Mesendoderm (in vitro differentiated cells): ENCODE data around the gene AQP11.

Source experiments
- DNase-seq: peaks from one replicate; pipeline ENCODE4 v3.0.0; 2013
- H2AK5ac ChIP-seq: 2 replicates; pipeline ENCODE4 v1.6.1; 2013; ENCODE audit warnings: low read length, inconsistent platforms
- H2BK120ac ChIP-seq: 2 replicates; pipeline ENCODE4 v1.6.1; 2013; ENCODE audit warnings: low read depth, mild to moderate bottlenecking, low read length, moderate library complexity, mixed read lengths
- H2BK15ac ChIP-seq: replicated peaks from 2 replicates; pipeline ENCODE4 v1.6.1; 2013; ENCODE audit warnings: low read depth, mild to moderate bottlenecking, moderate library complexity
- H2BK5ac ChIP-seq: 2 replicates; pipeline ENCODE4 v1.6.1; 2013; ENCODE audit warnings: low read length, inconsistent platforms
- H3K18ac ChIP-seq: 2 replicates; pipeline ENCODE4 v1.6.1; 2013; ENCODE audit warnings: mild to moderate bottlenecking, low read length, mixed read lengths
- H3K23ac ChIP-seq: one replicate; pipeline ENCODE4 v1.6.1; 2013; ENCODE audit warnings: low read length
- H3K27ac ChIP-seq: 2 replicates; pipeline ENCODE4 v1.5.1; 2013; ENCODE audit warnings: low read depth, mild to moderate bottlenecking, inconsistent platforms, low read length, moderate library complexity
- H3K27me3 ChIP-seq: 2 replicates; pipeline ENCODE4 v1.6.1; 2013; ENCODE audit warnings: low read length, control low read depth, mild to moderate bottlenecking, inconsistent platforms; ENCODE audit not compliant: insufficient read depth, poor library complexity
- H3K36me3 ChIP-seq: 2 replicates; pipeline ENCODE4 v1.6.1; 2013; ENCODE audit warnings: low read length, inconsistent platforms; ENCODE audit not compliant: control insufficient read depth, insufficient read depth
- H3K4ac ChIP-seq: one replicate; pipeline ENCODE4 v1.6.1; 2013; ENCODE audit warnings: low read depth, mild to moderate bottlenecking, low read length, moderate library complexity
- H3K4me1 ChIP-seq: 2 replicates; pipeline ENCODE4 v1.6.1; 2013; ENCODE audit warnings: low read depth, low read length, inconsistent platforms; ENCODE audit not compliant: control insufficient read depth
- H3K4me2 ChIP-seq: 2 replicates; pipeline ENCODE4 v1.6.1; 2013; ENCODE audit warnings: low read length
- H3K4me3 ChIP-seq: 2 replicates; pipeline ENCODE4 v1.5.1; 2013; ENCODE audit warnings: mild to moderate bottlenecking, low read length
- H3K56ac ChIP-seq: one replicate; pipeline ENCODE4 v1.6.1; 2013; ENCODE audit warnings: low read length
- H3K79me1 ChIP-seq: 2 replicates; pipeline ENCODE4 v1.6.1; 2013; ENCODE audit warnings: low read length, inconsistent platforms
- H3K79me2 ChIP-seq: 2 replicates; pipeline ENCODE4 v1.6.1; 2013; ENCODE audit warnings: mild to moderate bottlenecking, low read length; ENCODE audit not compliant: control insufficient read depth, insufficient read depth
- H3K9ac ChIP-seq: 2 replicates; pipeline ENCODE4 v1.6.1; 2013; ENCODE audit warnings: low read length, inconsistent platforms
- H4K5ac ChIP-seq: one replicate; pipeline ENCODE4 v1.6.1; 2013; ENCODE audit warnings: low read length
- H4K8ac ChIP-seq: one replicate; pipeline ENCODE4 v1.6.1; 2013; ENCODE audit warnings: low read depth, mild to moderate bottlenecking, control low read depth, low read length, moderate library complexity
- WGBS: extraction: QIAGEN DNeasy Blood & Tissue Kit; methylation state at CpG from one replicate; pipeline ENCODE4 v1.1.7; 2013; ENCODE audit warnings: low lambda C conversion rate, missing lambda C conversion rate; ENCODE audit not compliant: insufficient coverage; ENCODE audit errors: extremely low coverage; 5-methylcytosine and 5-hydroxymethylcytosine counted together

The AQP11 gene

GRCh38 chr11:77580712-77581337 is 8.9 kb upstream of the AQP11 start:
- no peak overlapping the region for H2BK15ac ChIP-seq
- no peak overlapping the region for H4K8ac ChIP-seq
- H3K18ac ChIP-seq, result no peak overlapping the region
- no peaks in the 10 kb centered on the region for H3K27me3 ChIP-seq
- H2AK5ac ChIP-seq, result no peak overlapping the region
- DNase-seq, result peak; percentile 76
- no peak overlapping the region for H3K4ac ChIP-seq
- no peaks in the 10 kb centered on the region for H3K36me3 ChIP-seq
- H3K79me2 ChIP-seq, result no peaks in the 10 kb centered on the region
- no peak overlapping the region for H3K27ac ChIP-seq
- H2BK5ac ChIP-seq, result no peak overlapping the region
- WGBS, result no CpG with 5 or more reads among the region's 5 CpGs
- no peaks in the 10 kb centered on the region for H3K4me1 ChIP-seq
- no peak overlapping the region for H3K4me3 ChIP-seq
- no peak overlapping the region for H2BK120ac ChIP-seq
- H3K23ac ChIP-seq, result no peak overlapping the region
- no peak overlapping the region for H3K4me2 ChIP-seq
- no peaks in the 10 kb centered on the region for H3K79me1 ChIP-seq
- no peak overlapping the region for H3K56ac ChIP-seq
- H3K9ac ChIP-seq, result no peak overlapping the region
- H4K5ac ChIP-seq, result no peak overlapping the region

- Histone ChIP-seq H3K79me2 (no peaks in the 10 kb centered on the region), H3K4me3 (peak overlapping the region; percentile 49), H3K27me3 (no peaks in the 10 kb centered on the region), H3K4ac (peak overlapping the region; percentile 63), H4K8ac (no peak overlapping the region), H3K27ac (no peak overlapping the region), H3K4me2 (peak overlapping the region; percentile 49), H3K18ac (peak overlapping the region; percentile 54), H3K23ac (no peak overlapping the region), H2AK5ac (no peak overlapping the region), H2BK5ac (no peak overlapping the region), H3K36me3 (no peaks in the 10 kb centered on the region), H2BK15ac (no peak overlapping the region), H3K79me1 (no peaks in the 10 kb centered on the region), H2BK120ac (no peak overlapping the region), H3K56ac (peak overlapping the region; percentile 81), H4K5ac (no peak overlapping the region), H3K9ac (peak overlapping the region; percentile 57), H3K4me1 (peaks cover 3% of the 10 kb centered on the region)
- no peak for DNase-seq
- no CpG with 5 or more reads among the region's 19 CpGs for WGBS
Observed at GRCh38 chr11:77589181-77589520, 602 bp upstream of the AQP11 start.

GRCh38 chr11:77590194-77590782 is 535 bp downstream of the AQP11 start:
- Histone ChIP-seq H3K79me1 (no peaks in the 10 kb centered on the region), H3K23ac (no peak overlapping the region), H4K8ac (no peak overlapping the region), H3K36me3 (no peaks in the 10 kb centered on the region), H3K4me3 (peak overlapping the region; percentile 34), H2BK120ac (no peak overlapping the region), H3K4me2 (peak overlapping the region; percentile 99), H3K79me2 (no peaks in the 10 kb centered on the region), H4K5ac (no peak overlapping the region), H3K9ac (peak overlapping the region; percentile 74), H3K27me3 (no peaks in the 10 kb centered on the region), H3K4ac (no peak overlapping the region), H3K18ac (no peak overlapping the region), H3K27ac (no peak overlapping the region), H2BK15ac (no peak overlapping the region), H3K56ac (peak overlapping the region; percentile 78), H2BK5ac (no peak overlapping the region), H3K4me1 (peaks cover 3% of the 10 kb centered on the region), H2AK5ac (no peak overlapping the region)
- peak; percentile 78 for DNase-seq
- no CpG with 5 or more reads among the region's 31 CpGs for WGBS

- H2BK5ac ChIP-seq, result no peak overlapping the region
- no peak overlapping the region for H2BK15ac ChIP-seq
- H2BK120ac ChIP-seq, result no peak overlapping the region
- no peaks in the 10 kb centered on the region for H3K79me1 ChIP-seq
- no peak overlapping the region for H3K23ac ChIP-seq
- H3K4ac ChIP-seq, result no peak overlapping the region
- no peak overlapping the region for H4K8ac ChIP-seq
- H3K4me2 ChIP-seq, result no peak overlapping the region
- H3K4me1 ChIP-seq, result peaks cover 3% of the 10 kb centered on the region
- no CpG with 5 or more reads among the region's 2 CpGs for WGBS
- H3K56ac ChIP-seq, result no peak overlapping the region
- H3K27me3 ChIP-seq, result no peaks in the 10 kb centered on the region
- H2AK5ac ChIP-seq, result no peak overlapping the region
- no peak overlapping the region for H3K18ac ChIP-seq
- DNase-seq, result no peak
- H3K4me3 ChIP-seq, result no peak overlapping the region
- H3K79me2 ChIP-seq, result no peaks in the 10 kb centered on the region
- no peaks in the 10 kb centered on the region for H3K36me3 ChIP-seq
- H4K5ac ChIP-seq, result no peak overlapping the region
- H3K27ac ChIP-seq, result no peak overlapping the region
- no peak overlapping the region for H3K9ac ChIP-seq
Observed at GRCh38 chr11:77592727-77593126, 3.0 kb downstream of the AQP11 start.

- H3K36me3 ChIP-seq, result no peaks in the 10 kb centered on the region
- no peak overlapping the region for H3K23ac ChIP-seq
- H3K4me1 ChIP-seq, result peaks cover 3% of the 10 kb centered on the region
- no peaks in the 10 kb centered on the region for H3K27me3 ChIP-seq
- no peaks in the 10 kb centered on the region for H3K79me2 ChIP-seq
- no peaks in the 10 kb centered on the region for H3K79me1 ChIP-seq
- H3K27ac ChIP-seq, result no peak overlapping the region
- no peak for DNase-seq
- H3K4ac ChIP-seq, result no peak overlapping the region
- no peak overlapping the region for H4K5ac ChIP-seq
- no peak overlapping the region for H2AK5ac ChIP-seq
- no peak overlapping the region for H2BK120ac ChIP-seq
- no peak overlapping the region for H2BK15ac ChIP-seq
- no peak overlapping the region for H2BK5ac ChIP-seq
- H3K4me2 ChIP-seq, result no peak overlapping the region
- no peak overlapping the region for H4K8ac ChIP-seq
- no peak overlapping the region for H3K18ac ChIP-seq
- H3K4me3 ChIP-seq, result no peak overlapping the region
- H3K56ac ChIP-seq, result no peak overlapping the region
- no peak overlapping the region for H3K9ac ChIP-seq
Observed at GRCh38 chr11:77593883-77594282, 4.1 kb downstream of the AQP11 start.

GRCh38 chr11:77596626-77597025 is 6.9 kb downstream of the AQP11 start:
- no peak overlapping the region for H3K23ac ChIP-seq
- H2BK120ac ChIP-seq, result no peak overlapping the region
- WGBS, result no CpG with 5 or more reads among the region's 2 CpGs
- no peaks in the 10 kb centered on the region for H3K36me3 ChIP-seq
- H3K4me1 ChIP-seq, result no peaks in the 10 kb centered on the region
- H3K4me3 ChIP-seq, result no peak overlapping the region
- H3K56ac ChIP-seq, result no peak overlapping the region
- H3K9ac ChIP-seq, result no peak overlapping the region
- no peaks in the 10 kb centered on the region for H3K27me3 ChIP-seq
- H3K18ac ChIP-seq, result no peak overlapping the region
- H3K79me2 ChIP-seq, result no peaks in the 10 kb centered on the region
- H2AK5ac ChIP-seq, result no peak overlapping the region
- H3K4ac ChIP-seq, result no peak overlapping the region
- H3K27ac ChIP-seq, result no peak overlapping the region
- no peak overlapping the region for H2BK15ac ChIP-seq
- no peak overlapping the region for H4K5ac ChIP-seq
- peak; percentile 45 for DNase-seq
- no peak overlapping the region for H3K4me2 ChIP-seq
- H3K79me1 ChIP-seq, result no peaks in the 10 kb centered on the region
- H4K8ac ChIP-seq, result no peak overlapping the region
- no peak overlapping the region for H2BK5ac ChIP-seq
